Measurements from ENCODE around the gene XPR1.

DNA sequence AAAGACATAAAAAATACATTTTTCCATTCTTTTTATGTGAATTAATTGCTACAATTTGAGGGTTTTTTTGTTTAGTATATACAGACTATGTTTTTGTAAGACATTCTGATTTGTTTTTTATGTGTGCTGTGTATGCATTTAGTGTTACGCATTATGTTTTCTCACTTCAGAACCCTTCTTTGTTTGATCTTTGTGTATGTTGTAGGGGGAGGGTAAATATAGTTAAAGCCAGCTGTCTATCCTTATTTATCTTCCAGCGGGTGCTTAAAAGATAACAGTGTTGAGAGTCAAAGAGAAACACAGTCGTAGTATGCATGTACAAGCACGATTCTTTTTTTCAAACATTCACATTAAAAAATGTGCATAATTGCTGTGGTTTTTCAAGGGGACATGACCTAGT is 183.4 kb downstream of the XPR1 start:
- TF ChIP-seq EZH2phosphoT487 (IDR thresholded peaks at IDR 0.05; ENCODE audit: insufficient read depth, low read depth) = no peak
- no peak for TF ChIP-seq EZH2 (IDR thresholded peaks at IDR 0.05; ENCODE audit: insufficient read depth, poor library complexity, severe bottlenecking)

Measured in GM23248 (cell line).